GM18511 (cell line): ENCODE results near the gene ARL4A.

ENCODE experiments used
- ATAC-seq: cut with Tn5 transposase; IDR thresholded peaks from one replicate; pipeline ENCODE4 v1.9.1; 2021; ENCODE audit warnings: mild to moderate bottlenecking, moderate library complexity; ENCODE audit not compliant: unreplicated experiment

Gene ARL4A

DNA sequence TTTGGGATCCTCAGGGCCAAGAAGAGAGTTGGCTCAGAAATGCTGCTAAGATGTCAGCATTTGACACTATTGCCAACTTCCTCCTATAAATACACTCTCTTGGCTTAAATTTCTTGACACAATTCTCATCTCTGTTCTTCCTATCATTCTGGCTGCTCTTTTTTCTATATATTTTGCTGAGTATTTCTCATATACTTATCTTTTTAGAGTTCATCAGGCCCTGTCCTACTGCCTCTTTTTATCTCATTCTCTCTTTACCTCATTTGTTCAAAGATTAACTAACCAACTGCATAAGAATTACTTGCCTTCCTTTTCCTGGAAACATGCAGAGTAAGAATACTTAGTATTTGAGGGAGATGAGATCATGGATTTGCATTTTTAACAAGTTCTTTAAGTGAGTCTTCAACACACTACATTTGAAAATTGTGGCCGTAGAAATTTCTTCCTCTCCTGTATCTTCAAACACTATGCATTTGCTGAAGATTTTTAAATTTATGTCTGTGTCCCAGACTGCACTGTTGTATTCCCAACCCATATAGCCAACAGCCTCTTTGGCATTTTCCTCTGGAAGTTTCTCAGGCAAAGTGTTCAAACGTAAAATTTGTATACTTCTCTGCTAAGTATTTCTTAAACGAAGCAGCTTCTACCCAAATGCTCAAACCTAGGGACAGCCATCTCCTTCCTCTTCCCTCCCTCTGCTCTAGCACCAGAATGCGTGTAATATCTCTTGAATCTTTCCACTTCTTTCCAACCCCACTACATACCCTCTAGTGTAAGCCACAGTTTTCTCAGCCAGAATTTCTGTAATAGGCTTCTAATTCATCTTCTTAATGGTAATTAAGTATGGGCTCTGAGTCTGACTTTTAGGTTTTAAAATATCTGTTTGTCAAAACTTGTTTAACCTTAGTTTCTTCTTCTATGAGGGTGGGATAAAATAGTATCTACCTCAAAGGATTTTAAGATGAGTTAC, 35.5 kb downstream of the ARL4A start:
- no peak for ATAC-seq

DNA sequence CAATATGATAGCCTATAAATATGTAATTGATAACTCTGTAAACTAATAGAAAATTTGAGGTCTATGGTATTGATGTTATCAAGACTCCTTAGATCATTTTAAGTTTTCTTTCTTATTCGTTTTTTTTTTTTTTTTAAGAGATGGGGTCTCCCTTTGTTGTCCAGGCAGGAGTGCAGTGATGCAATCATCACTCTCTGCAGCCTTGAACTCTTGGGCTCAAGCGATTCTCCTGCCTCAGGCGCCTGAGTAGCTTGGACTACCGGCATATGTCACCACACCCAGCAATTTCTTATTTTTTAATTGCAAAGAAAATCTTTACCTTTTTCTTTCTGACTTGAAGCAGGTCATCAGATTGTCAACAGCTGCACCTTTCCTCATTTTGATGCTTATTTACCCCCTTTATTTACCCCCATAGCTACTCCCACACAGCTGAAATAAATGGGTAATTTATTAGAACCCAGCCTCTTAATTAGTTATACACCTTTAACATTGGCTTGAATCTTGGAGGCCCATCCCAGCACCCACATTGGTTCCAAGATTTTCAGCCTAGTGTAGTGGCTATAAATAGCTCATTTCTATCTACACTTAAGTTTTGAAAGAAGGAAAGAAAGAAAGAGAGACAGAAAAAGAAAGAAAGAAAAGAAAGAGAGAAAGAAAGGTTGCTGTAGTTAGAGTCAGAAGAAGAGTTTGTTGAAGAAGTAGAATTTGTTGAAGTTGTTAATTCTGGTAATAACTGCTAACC, 38.3 kb downstream of the ARL4A start:
- ATAC-seq: no peak

GRCh38 chr7:12726908-12727307, 39.5 kb downstream of the ARL4A start:
- no peak for ATAC-seq

- no peak for ATAC-seq
Measured at GRCh38 chr7:12727455-12728191, 40.2 kb downstream of the ARL4A start.

DNA sequence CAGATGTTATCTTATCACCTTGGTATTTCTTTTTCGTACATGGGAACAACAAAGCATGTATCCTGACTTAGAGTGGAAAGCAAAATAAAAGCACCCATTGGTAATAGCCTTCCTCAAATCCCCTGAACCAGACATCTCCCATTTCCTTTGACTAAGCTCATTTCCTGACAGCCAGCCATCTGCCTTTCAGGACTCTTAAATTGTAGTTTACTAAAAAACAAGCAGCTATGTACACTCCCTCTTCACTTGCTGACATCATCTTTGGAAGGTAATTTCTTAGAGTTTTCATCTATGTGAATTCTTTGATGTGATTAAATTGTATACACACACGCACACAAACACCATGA, 40.7 kb downstream of the ARL4A start:
- ATAC-seq: no peak

GRCh38 chr7:12729112-12729511, 41.7 kb downstream of the ARL4A start:
- ATAC-seq: no peak

GRCh38 chr7:12730523-12730922, 43.1 kb downstream of the ARL4A start:
- ATAC-seq: no peak

- no peak for ATAC-seq
Measured at GRCh38 chr7:12731214-12731656, 43.8 kb downstream of the ARL4A start.

- ATAC-seq: no peak
Measured at GRCh38 chr7:12731775-12732174, 44.3 kb downstream of the ARL4A start.

- no peak for ATAC-seq
Measured at GRCh38 chr7:12732428-12732827, 45.0 kb downstream of the ARL4A start.

GRCh38 chr7:12735923-12736322, 48.5 kb downstream of the ARL4A start:
- no peak for ATAC-seq

GRCh38 chr7:12737373-12737772, 49.9 kb downstream of the ARL4A start:
- no peak for ATAC-seq

- ATAC-seq: no peak
Measured at GRCh38 chr7:12737836-12738235, 50.4 kb downstream of the ARL4A start.

DNA sequence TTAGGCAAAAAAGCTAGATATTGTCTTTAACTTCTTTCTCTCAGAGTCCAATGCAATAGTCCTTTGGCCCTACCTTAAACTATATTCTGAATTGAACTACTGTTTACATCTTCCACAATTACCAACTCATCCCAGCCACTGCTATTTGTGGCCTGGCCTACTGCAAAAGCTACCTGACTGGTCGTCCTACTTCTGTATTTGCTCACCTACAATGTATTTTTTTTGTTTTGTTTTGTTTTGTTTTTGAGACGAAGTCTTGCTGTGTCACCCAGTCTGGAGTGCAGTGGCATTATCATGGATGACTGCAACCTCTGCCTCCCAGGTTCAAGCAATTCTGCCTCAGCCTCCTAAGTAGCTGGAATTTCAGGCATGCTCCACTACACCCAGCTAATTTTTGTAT, 51.2 kb downstream of the ARL4A start:
- no peak for ATAC-seq
